NB4 (cell line): ENCODE results near the gene RACGAP1.

Source experiments
- MAX ChIP-seq: IDR thresholded peaks from 2 replicates; pipeline ENCODE4 v1.6.1; 2011; ENCODE audit warnings: low read depth, low read length
- MYC ChIP-seq: IDR thresholded peaks from 2 replicates; pipeline ENCODE4 v1.6.1; 2011; ENCODE audit warnings: low read depth, low read length
- POLR2A ChIP-seq: IDR thresholded peaks from 2 replicates; pipeline ENCODE4 v1.6.1; 2011; ENCODE audit warnings: mild to moderate bottlenecking; ENCODE audit not compliant: insufficient read length; ENCODE audit errors: extremely low read depth
- TF ChIP-seq, protein P1 (sequence below): IDR thresholded peaks from one replicate; pipeline ENCODE4 v1.5.1; 2012; ENCODE audit warnings: low read depth, low read length

DNA sequence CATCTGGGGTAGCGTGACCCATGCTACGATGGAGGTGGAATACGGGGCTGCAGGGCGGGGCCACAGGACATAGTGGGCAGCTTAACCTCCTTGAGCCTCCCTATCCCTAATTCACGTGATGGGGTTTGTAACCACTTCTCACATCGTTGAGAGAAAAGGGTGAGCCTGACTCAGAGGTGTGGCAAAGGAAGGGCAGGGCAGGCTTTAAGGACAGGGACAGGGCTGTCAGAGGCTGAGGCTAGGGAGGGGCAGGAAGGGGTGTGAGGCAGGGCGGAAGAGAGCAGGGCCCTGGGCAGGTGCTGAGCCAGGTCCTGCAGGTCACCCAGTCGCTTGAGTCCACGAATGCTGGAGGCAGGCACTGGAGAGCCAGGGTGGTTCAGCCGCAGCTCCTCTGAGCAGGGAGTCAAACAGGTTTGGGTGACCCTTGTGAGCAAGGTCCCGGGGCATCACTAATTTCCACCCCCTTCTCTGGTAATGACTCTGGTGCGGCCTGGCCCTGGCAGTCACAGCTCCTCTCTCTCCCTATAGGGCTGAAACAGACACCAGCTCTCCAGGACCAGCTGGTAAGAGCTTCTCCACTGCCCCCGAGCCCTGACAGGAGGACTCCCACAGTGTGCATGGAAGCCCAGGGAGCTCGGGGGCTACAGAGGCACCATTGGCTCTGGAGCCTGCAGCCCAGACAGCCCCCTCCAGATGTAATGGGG lies 82.2 kb downstream of the RACGAP1 start:
- TF ChIP-seq, protein P1, sequence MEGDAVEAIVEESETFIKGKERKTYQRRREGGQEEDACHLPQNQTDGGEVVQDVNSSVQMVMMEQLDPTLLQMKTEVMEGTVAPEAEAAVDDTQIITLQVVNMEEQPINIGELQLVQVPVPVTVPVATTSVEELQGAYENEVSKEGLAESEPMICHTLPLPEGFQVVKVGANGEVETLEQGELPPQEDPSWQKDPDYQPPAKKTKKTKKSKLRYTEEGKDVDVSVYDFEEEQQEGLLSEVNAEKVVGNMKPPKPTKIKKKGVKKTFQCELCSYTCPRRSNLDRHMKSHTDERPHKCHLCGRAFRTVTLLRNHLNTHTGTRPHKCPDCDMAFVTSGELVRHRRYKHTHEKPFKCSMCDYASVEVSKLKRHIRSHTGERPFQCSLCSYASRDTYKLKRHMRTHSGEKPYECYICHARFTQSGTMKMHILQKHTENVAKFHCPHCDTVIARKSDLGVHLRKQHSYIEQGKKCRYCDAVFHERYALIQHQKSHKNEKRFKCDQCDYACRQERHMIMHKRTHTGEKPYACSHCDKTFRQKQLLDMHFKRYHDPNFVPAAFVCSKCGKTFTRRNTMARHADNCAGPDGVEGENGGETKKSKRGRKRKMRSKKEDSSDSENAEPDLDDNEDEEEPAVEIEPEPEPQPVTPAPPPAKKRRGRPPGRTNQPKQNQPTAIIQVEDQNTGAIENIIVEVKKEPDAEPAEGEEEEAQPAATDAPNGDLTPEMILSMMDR: no peak
- TF ChIP-seq POLR2A: no peak
- no peak for TF ChIP-seq MAX
- TF ChIP-seq MYC: no peak
